Breast epithelium (tissue), 4 donors: ENCODE results near the gene SLC17A7. TPM values are rescaled to one million over a fixed set of nuclear protein-coding genes. Genes with fewer than 3 reads are reported as not detected.
A peak's percentile ranks its signal among the peaks of the same experiment; 100 is the strongest.

Experiments
- DNase-seq, 2 donors: peaks; one replicate each; pipeline ENCODE4 v3.0.0-alpha.2; 2019; ENCODE audit warnings: low spot score in 2 of 2
- H3K27ac ChIP-seq, 2 donors: fragments of 200-600 bp; sonication (generic) in 1 of 2; one replicate each; pipeline ENCODE4 v1.5.1; 2016 to 2019; ENCODE audit warnings: mild to moderate bottlenecking in 1 of 2
- H3K27me3 ChIP-seq, 2 donors: fragments of 200-600 bp; sonication (generic) in 1 of 2; one replicate each; pipeline versions ENCODE4 v1.5.1 to v1.6.0; 2017 to 2019; ENCODE audit warnings: control low read depth in 1 of 2, mild to moderate bottlenecking in 1 of 2
- H3K36me3 ChIP-seq: fragments of 200-600 bp; one replicate; pipeline ENCODE4 v1.5.1; 2019
- H3K4me1 ChIP-seq, 2 donors: fragments of 200-600 bp; sonication (generic); one replicate each; pipeline ENCODE4 v1.5.1; 2016 to 2019; ENCODE audit warnings: control low read depth in 1 of 2
- H3K4me3 ChIP-seq, 3 donors: fragments of 200-600 bp; sonication (generic); 1 replicate in 2 of 3; 2 replicates in 1 of 3; pipeline ENCODE4 v1.5.1; 2016 to 2019; ENCODE audit warnings: mild to moderate bottlenecking in 3 of 3, moderate library complexity in 2 of 3
- H3K9me3 ChIP-seq, 2 donors: fragments of 200-600 bp; sonication (generic) in 1 of 2; one replicate each; pipeline ENCODE4 v1.5.1; 2016 to 2019; ENCODE audit warnings: control low read depth in 1 of 2
- CTCF ChIP-seq, 3 donors: fragments of 450-650 bp; IDR thresholded peaks; one replicate each; pipeline ENCODE4 v1.5.1; 2016 to 2017; ENCODE audit warnings: antibody characterized with exemption in 3 of 3, mild to moderate bottlenecking in 3 of 3, moderate library complexity in 3 of 3
- POLR2A ChIP-seq: fragments of 450-650 bp; IDR thresholded peaks from one replicate; pipeline ENCODE4 v1.6.1; 2016; ENCODE audit warnings: antibody characterized with exemption, mild to moderate bottlenecking, moderate library complexity
- POLR2AphosphoS5 ChIP-seq, 3 donors: sonication (generic); formaldehyde crosslinking; IDR thresholded peaks; one replicate each; pipeline ENCODE4 v1.6.1; 2017; ENCODE audit warnings: antibody characterized with exemption in 3 of 3
- intact Hi-C: fragments of 100-400 bp; cut with DNase I; formaldehyde crosslinking; loops from one replicate; pipeline ENCODE4 v1.15.1; 2023; ENCODE audit warnings: low total_unique reads
- total RNA-seq, 3 donors: library from RNA; depleted of rRNA; stranded (reverse); fragments of >200 nt; gene quantifications; one replicate each; pipeline ENCODE4 v1.1.0, GENCODE V29; 2016

The SLC17A7 gene
- total RNA-seq, 3 donors from 2014 or later: 0.44 to 4.3 (median 0.98) TPM

- TF ChIP-seq POLR2AphosphoS5 (IDR thresholded peaks at IDR 0.05) (no peak), POLR2A (no peak)
- intact Hi-C loops: no loop called here
- Histone ChIP-seq H3K4me3 (peak within 1 kb of the TSS in 2 of 3 donors; percentile 25 to 55), H3K9me3 (no peaks in the 10 kb centered on the region), H3K4me1 (peaks cover 3 to 13% of the 10 kb centered on the region in 2 donors), H3K27me3 (peaks cover 17 to 81% of the 10 kb centered on the region in 2 donors), H3K36me3 (no peaks in the 10 kb centered on the region), H3K27ac (no peak within 1 kb of the TSS)
- DNase-seq: no peak
Observed at GRCh38 chr19:49423071-49423984, 18.0 kb downstream of the SLC17A7 start, which contains the start of gene PTH2. Gene PTH2 (minus strand): TSS chr19:49423441. CDS start chr19:49423339, 102 bp downstream.

- Histone ChIP-seq H3K27ac (no peak overlapping the region), H3K4me3 (peak overlapping the region in 2 of 3 donors; percentile 25 to 55), H3K4me1 (peaks cover 0 to 8% of the 10 kb centered on the region in 2 donors), H3K9me3 (no peaks in the 10 kb centered on the region), H3K27me3 (peaks cover 14 to 80% of the 10 kb centered on the region in 2 donors), H3K36me3 (no peaks in the 10 kb centered on the region)
- TF ChIP-seq CTCF (IDR thresholded peaks at IDR 0.05) (peak in 1 of 3 donors; percentile 12), POLR2A (no peak)
- intact Hi-C loops: no loop called here
- no peak for DNase-seq
Observed at GRCh38 chr19:49422407-49423070, 18.8 kb downstream of the SLC17A7 start.

- no peaks in the 10 kb centered on the region for H3K9me3 ChIP-seq
- H3K27ac ChIP-seq: no peak overlapping the region
- no peak for DNase-seq
- H3K36me3 ChIP-seq: no peaks in the 10 kb centered on the region
- no peak overlapping the region for H3K4me3 ChIP-seq
- TF ChIP-seq POLR2A (no peak), POLR2AphosphoS5 (IDR thresholded peaks at IDR 0.05) (no peak), CTCF (IDR thresholded peaks at IDR 0.05) (no peak)
- intact Hi-C loops: no loop called here
- peaks cover 11 to 73% of the 10 kb centered on the region in 2 donors for H3K27me3 ChIP-seq
- H3K4me1 ChIP-seq: peaks cover 0 to 8% of the 10 kb centered on the region in 2 donors
Observed at GRCh38 chr19:49421878-49422202, 19.5 kb downstream of the SLC17A7 start.

- DNase-seq: peak in 1 of 2 donors; percentile 54
Observed at GRCh38 chr19:49421039-49421877, 20.1 kb downstream of the SLC17A7 start.

More at GRCh38 chr19:49421039-49421877, 20.1 kb downstream of the SLC17A7 start:
- no peak overlapping the region for H3K27ac ChIP-seq
- peak overlapping the region in 2 of 3 donors; percentile 40 to 65 for H3K4me3 ChIP-seq
- peaks cover 0 to 8% of the 10 kb centered on the region in 2 donors for H3K4me1 ChIP-seq
- H3K36me3 ChIP-seq: no peaks in the 10 kb centered on the region
- peaks cover 11 to 67% of the 10 kb centered on the region in 2 donors for H3K27me3 ChIP-seq
- TF ChIP-seq POLR2AphosphoS5 (IDR thresholded peaks at IDR 0.05) (no peak), POLR2A (no peak), CTCF (IDR thresholded peaks at IDR 0.05) (no peak)
- intact Hi-C loops: no loop called here
- no peaks in the 10 kb centered on the region for H3K9me3 ChIP-seq
